Brain microvascular endothelial cell (primary cell): ENCODE data around the gene THOC7.

Source experiments
- DNase-seq: peaks from one replicate; pipeline ENCODE4 v3.0.0-alpha.2; 2020
- H3K27ac ChIP-seq: fragments of 250-450 bp; sonication (Bioruptor Pico); 2 replicates; pipeline ENCODE4 v1.5.1; 2020; ENCODE audit warnings: mild to moderate bottlenecking, moderate library complexity
- H3K27me3 ChIP-seq: fragments of 250-450 bp; sonication (Bioruptor Pico); replicated peaks from 2 replicates; pipeline ENCODE4 v1.5.1; 2020; ENCODE audit warnings: mild to moderate bottlenecking
- H3K36me3 ChIP-seq: fragments of 250-450 bp; sonication (Bioruptor Pico); replicated peaks from 2 replicates; pipeline ENCODE4 v1.5.1; 2020; ENCODE audit warnings: mild to moderate bottlenecking
- H3K4me3 ChIP-seq: 2 replicates; pipeline ENCODE4 v1.5.1; 2011; ENCODE audit warnings: low read depth, mild to moderate bottlenecking, control low read depth, low read length, moderate library complexity
- CTCF ChIP-seq: IDR thresholded peaks from 2 replicates; pipeline ENCODE4 v1.5.1; 2011; ENCODE audit warnings: low read depth, mild to moderate bottlenecking, moderate library complexity, low read length, control low read depth, inconsistent platforms; ENCODE audit errors: missing control alignments
- in situ Hi-C: cut with HindIII; loops from 2 replicates; pipeline ENCODE4 v1.10.0; 2017; ENCODE audit warnings: low sequenced_read_pairs, low pct_ligation_motif_present

THOC7 gene

GRCh38 chr3:63861306-63861705 lies 2.3 kb downstream of the THOC7 start:
- TF ChIP-seq CTCF: no peak
- no peak for DNase-seq
- Histone ChIP-seq H3K36me3 (no peaks in the 10 kb centered on the region), H3K27me3 (no peaks in the 10 kb centered on the region), H3K27ac (no peak overlapping the region), H3K4me3 (no peak overlapping the region)
- in situ Hi-C loops: no loop called here

GRCh38 chr3:63860776-63861175 lies 2.8 kb downstream of the THOC7 start:
- in situ Hi-C loops: no loop called here
- no peak overlapping the region for H3K27ac ChIP-seq
- no peak overlapping the region for H3K4me3 ChIP-seq
- H3K36me3 ChIP-seq: no peaks in the 10 kb centered on the region
- no peak for DNase-seq
- H3K27me3 ChIP-seq: no peaks in the 10 kb centered on the region
- TF ChIP-seq CTCF: no peak

- no peak for DNase-seq
- no peak for TF ChIP-seq CTCF
These were observed 6.3 kb downstream of the THOC7 start for GRCh38 chr3:63857311-63857710.

GRCh38 chr3:63855333-63855940 lies 8.2 kb downstream of the THOC7 start:
- H3K27me3 ChIP-seq: no peaks in the 10 kb centered on the region
- no peaks in the 10 kb centered on the region for H3K36me3 ChIP-seq
- no peak for TF ChIP-seq CTCF
- DNase-seq: no peak
- H3K4me3 ChIP-seq: no peak overlapping the region
- in situ Hi-C loops: no loop called here
- no peak overlapping the region for H3K27ac ChIP-seq

More at GRCh38 chr3:63857311-63857710, 6.3 kb downstream of the THOC7 start:
- Histone ChIP-seq H3K27ac (no peak overlapping the region), H3K4me3 (no peak overlapping the region), H3K36me3 (no peaks in the 10 kb centered on the region), H3K27me3 (no peaks in the 10 kb centered on the region)
- in situ Hi-C loops: no loop called here

GRCh38 chr3:63853106-63853505 lies 10.5 kb downstream of the THOC7 start:
- in situ Hi-C loops: no loop called here
- no peak for DNase-seq
- H3K4me3 ChIP-seq: no peak overlapping the region
- H3K27ac ChIP-seq: no peak overlapping the region
- TF ChIP-seq CTCF: no peak
- H3K36me3 ChIP-seq: no peaks in the 10 kb centered on the region
- no peaks in the 10 kb centered on the region for H3K27me3 ChIP-seq

GRCh38 chr3:63851287-63851686 lies 12.3 kb downstream of the THOC7 start:
- no peaks in the 10 kb centered on the region for H3K27me3 ChIP-seq
- no peak for DNase-seq
- H3K36me3 ChIP-seq: no peaks in the 10 kb centered on the region
- H3K27ac ChIP-seq: no peak overlapping the region
- in situ Hi-C loops: no loop called here
- no peak for TF ChIP-seq CTCF
- H3K4me3 ChIP-seq: no peak overlapping the region
